B cell (primary cell): ENCODE results near the gene MEOX2. TPM values are rescaled to one million over a fixed set of nuclear protein-coding genes. Genes with fewer than 3 reads are reported as not detected.

Experiments
- ATAC-seq: fragments of 200-7000 bp; cut with Tn5 transposase; one replicate; pipeline ENCODE4 v1.10.0; 2021; ENCODE audit warnings: low read depth, mild to moderate bottlenecking, moderate number of reproducible peaks, moderate library complexity
- CTCF ChIA-PET: fragments of 350-600 bp; sonication (Branson Sonifier 250); formaldehyde crosslinking; loops from one replicate; lab custom pipeline; 2021; ENCODE audit warnings: antibody characterized with exemption, inconsistent platforms; lab: Charles Lee
- POLR2A ChIA-PET: fragments of 350-600 bp; sonication (Branson Sonifier 250); formaldehyde crosslinking; loops from one replicate; lab custom pipeline; 2021; ENCODE audit warnings: antibody characterized with exemption; lab: Charles Lee
- DNase-seq: peaks from one replicate; pipeline ENCODE4 v3.0.0; 2013
- H2AFZ ChIP-seq: 2 replicates; pipeline ENCODE4 v1.6.1; 2012; ENCODE audit warnings: mild to moderate bottlenecking, low read depth, low read length; ENCODE audit not compliant: insufficient read depth, poor library complexity, severe bottlenecking
- H3K27ac ChIP-seq, 2 donors: 1 replicate in 1 of 2; 2 replicates in 1 of 2; pipeline ENCODE4 v1.5.1; 2012 to 2013; ENCODE audit warnings: low read length in 2 of 2, mild to moderate bottlenecking in 2 of 2, moderate library complexity in 1 of 2
- H3K27me3 ChIP-seq, 4 experiments: fragments of 200-600 bp in 1 of 4; sonication (generic) in 1 of 4; replicated peaks in 1 of 4; 1 replicate in 2 of 4; 2 replicates in 2 of 4; pipeline versions ENCODE4 v1.6.1 to v1.7.0; 2013 to 2016; ENCODE audit warnings: low read length in 3 of 4, mild to moderate bottlenecking in 2 of 4, mixed read lengths in 1 of 4, moderate library complexity in 1 of 4; ENCODE audit not compliant: insufficient read depth in 4 of 4, control insufficient read depth in 3 of 4; ENCODE audit errors: control extremely low read depth in 1 of 4
- H3K36me3 ChIP-seq, 2 experiments: replicated peaks in 1 of 2; 1 replicate in 1 of 2; 2 replicates in 1 of 2; pipeline versions ENCODE4 v1.6.1 to v1.7.1; 2013; ENCODE audit warnings: low read length in 1 of 2; ENCODE audit not compliant: insufficient read depth in 2 of 2, control insufficient read depth in 1 of 2; ENCODE audit errors: control extremely low read depth in 1 of 2, extremely low read depth in 1 of 2
- H3K4me1 ChIP-seq, 2 donors: fragments of 200-600 bp in 1 of 2; sonication (generic) in 1 of 2; 1 replicate in 1 of 2; 2 replicates in 1 of 2; pipeline versions ENCODE4 v1.5.1 to v1.6.1; 2013 to 2017; ENCODE audit warnings: low read length in 2 of 2; ENCODE audit not compliant: control insufficient read depth in 2 of 2, insufficient read depth in 2 of 2
- H3K4me2 ChIP-seq: replicated peaks from 2 replicates; pipeline ENCODE3; 2012; ENCODE audit warnings: mild to moderate bottlenecking, low read depth, low read length; ENCODE audit not compliant: poor library complexity, severe bottlenecking
- H3K4me3 ChIP-seq, 5 experiments: fragments of 200-600 bp in 1 of 5; sonication (generic) in 1 of 5; 1 replicate in 3 of 5; 2 replicates in 2 of 5; pipeline versions ENCODE4 v1.5.1 to v1.7.0; 2011 to 2016; ENCODE audit warnings: low read length in 4 of 5, mild to moderate bottlenecking in 4 of 5, low read depth in 2 of 5, control low read depth in 1 of 5, moderate library complexity in 1 of 5; ENCODE audit not compliant: insufficient read depth in 1 of 5; ENCODE audit errors: control extremely low read depth in 1 of 5, extremely low read depth in 1 of 5
- H3K79me2 ChIP-seq: fragments of 200-600 bp; sonication (generic); one replicate; pipeline ENCODE4 v1.6.0; 2016; ENCODE audit warnings: low read length; ENCODE audit not compliant: control insufficient read depth, insufficient read depth
- H3K9ac ChIP-seq: fragments of 200-600 bp; sonication (generic); 2 replicates; pipeline ENCODE4 v1.6.1; 2017; ENCODE audit warnings: mild to moderate bottlenecking, low read length, moderate library complexity
- H3K9me3 ChIP-seq, 3 donors: one replicate each; pipeline versions ENCODE4 v1.6.1 to v1.7.1; 2013; ENCODE audit warnings: low read length in 2 of 3; ENCODE audit not compliant: control insufficient read depth in 2 of 3, insufficient read depth in 1 of 3; ENCODE audit errors: control extremely low read depth in 1 of 3
- H4K20me1 ChIP-seq: 2 replicates; pipeline ENCODE4 v1.6.0; 2012; ENCODE audit warnings: mild to moderate bottlenecking, low read length; ENCODE audit not compliant: insufficient read depth, control insufficient read depth, poor library complexity, severe bottlenecking
- H3K27ac Mint-ChIP-seq: one replicate; pipeline ENCODE4 v1.8.0; 2021; ENCODE audit warnings: mixed read lengths
- H3K27me3 Mint-ChIP-seq: one replicate; pipeline ENCODE4 v1.8.0; 2021; ENCODE audit warnings: mixed read lengths
- H3K4me1 Mint-ChIP-seq: one replicate; pipeline ENCODE4 v1.8.0; 2021; ENCODE audit warnings: mixed read lengths
- H3K4me3 Mint-ChIP-seq: one replicate; pipeline ENCODE4 v1.8.0; 2021; ENCODE audit warnings: mixed read lengths
- H3K9me3 Mint-ChIP-seq: one replicate; pipeline ENCODE4 v1.8.0; 2022; ENCODE audit warnings: mixed read lengths; ENCODE audit not compliant: insufficient read depth
- EZH2 ChIP-seq: IDR thresholded peaks from 2 replicates; pipeline ENCODE4 v1.6.1; 2012; ENCODE audit warnings: borderline replicate concordance, low read depth, mild to moderate bottlenecking, moderate library complexity, low read length; ENCODE audit not compliant: insufficient read depth, poor library complexity, severe bottlenecking
- WGBS: methylation state at CpG from one replicate; pipeline ENCODE4 v1.1.5; 2013; ENCODE audit warnings: missing lambda C conversion rate; ENCODE audit not compliant: insufficient coverage; 5-methylcytosine and 5-hydroxymethylcytosine counted together
- intact Hi-C: fragments of 100-400 bp; cut with micrococcal nuclease; formaldehyde crosslinking; loops from one replicate; pipeline ENCODE4 v1.10.0; 2022
- polyA plus RNA-seq: library from polyadenylated mRNA; depleted of rRNA; stranded (reverse); fragments of >200 nt; gene quantifications from 2 replicates; pipeline ENCODE4 v1.2.3, GENCODE V29; 2012
- total RNA-seq, 2 donors: library from RNA; stranded (reverse); fragments of 120-200 nt in 1 of 2; gene quantifications; 1 replicate in 1 of 2; 2 replicates in 1 of 2; pipeline versions ENCODE4 v1.2.3 to v1.2.4, GENCODE V29; 2013 to 2022
- TF ChIP-seq, protein P1 (sequence below): fragments of 200-600 bp; IDR thresholded peaks from one replicate; pipeline ENCODE4 v1.8.0; 2022; ENCODE audit warnings: antibody characterized with exemption, mild to moderate bottlenecking

The MEOX2 gene
- total and polyA plus RNA-seq, 2 donors (not counting 1 experiment from before 2014, with no cell fraction given) = not detected

DNA sequence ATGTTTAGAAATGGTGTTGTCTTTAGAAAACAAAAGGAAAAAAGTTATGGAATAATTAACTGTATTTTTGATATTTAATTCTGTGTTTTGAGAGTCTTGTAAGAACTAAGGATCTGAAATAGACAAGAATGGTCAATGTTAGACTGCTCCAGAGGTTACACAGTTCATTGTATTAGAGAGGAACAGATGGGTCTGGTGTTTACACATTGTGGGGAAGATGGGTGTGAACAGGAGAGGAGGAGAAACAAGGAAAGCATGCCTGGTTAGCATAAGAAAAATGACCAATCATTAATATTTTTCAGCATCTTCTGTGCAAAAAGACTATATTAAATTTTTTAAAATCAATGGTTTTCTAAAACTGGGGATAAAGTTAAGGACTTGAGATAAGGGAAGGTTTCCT is 11.9 kb downstream of the MEOX2 start:
- Histone ChIP-seq H3K4me1 (no peaks in the 10 kb centered on the region), H3K27me3 (no peaks in the 10 kb centered on the region), H3K27ac (no peak overlapping the region), H3K36me3 (no peaks in the 10 kb centered on the region), H3K79me2 (no peaks in the 10 kb centered on the region), H3K4me2 (no peak overlapping the region), H4K20me1 (no peaks in the 10 kb centered on the region), H2AFZ (no peak overlapping the region), H3K9ac (no peak overlapping the region), H3K9me3 (no peaks in the 10 kb centered on the region), H3K4me3 (no peak overlapping the region)
- POLR2A ChIA-PET = no interaction called here
- H3K9me3 Mint-ChIP-seq = no peaks in the 10 kb centered on the region
- intact Hi-C loops = no loop called here
- no peak overlapping the region for H3K27ac Mint-ChIP-seq
- ATAC-seq (no peak), DNase-seq (no peak)
- no peaks in the 10 kb centered on the region for H3K4me1 Mint-ChIP-seq
- CTCF ChIA-PET = no interaction called here
- TF ChIP-seq, protein P1, sequence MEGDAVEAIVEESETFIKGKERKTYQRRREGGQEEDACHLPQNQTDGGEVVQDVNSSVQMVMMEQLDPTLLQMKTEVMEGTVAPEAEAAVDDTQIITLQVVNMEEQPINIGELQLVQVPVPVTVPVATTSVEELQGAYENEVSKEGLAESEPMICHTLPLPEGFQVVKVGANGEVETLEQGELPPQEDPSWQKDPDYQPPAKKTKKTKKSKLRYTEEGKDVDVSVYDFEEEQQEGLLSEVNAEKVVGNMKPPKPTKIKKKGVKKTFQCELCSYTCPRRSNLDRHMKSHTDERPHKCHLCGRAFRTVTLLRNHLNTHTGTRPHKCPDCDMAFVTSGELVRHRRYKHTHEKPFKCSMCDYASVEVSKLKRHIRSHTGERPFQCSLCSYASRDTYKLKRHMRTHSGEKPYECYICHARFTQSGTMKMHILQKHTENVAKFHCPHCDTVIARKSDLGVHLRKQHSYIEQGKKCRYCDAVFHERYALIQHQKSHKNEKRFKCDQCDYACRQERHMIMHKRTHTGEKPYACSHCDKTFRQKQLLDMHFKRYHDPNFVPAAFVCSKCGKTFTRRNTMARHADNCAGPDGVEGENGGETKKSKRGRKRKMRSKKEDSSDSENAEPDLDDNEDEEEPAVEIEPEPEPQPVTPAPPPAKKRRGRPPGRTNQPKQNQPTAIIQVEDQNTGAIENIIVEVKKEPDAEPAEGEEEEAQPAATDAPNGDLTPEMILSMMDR = no peak
- TF ChIP-seq EZH2 = no peak
- H3K27me3 Mint-ChIP-seq = no peaks in the 10 kb centered on the region
- no peak overlapping the region for H3K4me3 Mint-ChIP-seq

DNA sequence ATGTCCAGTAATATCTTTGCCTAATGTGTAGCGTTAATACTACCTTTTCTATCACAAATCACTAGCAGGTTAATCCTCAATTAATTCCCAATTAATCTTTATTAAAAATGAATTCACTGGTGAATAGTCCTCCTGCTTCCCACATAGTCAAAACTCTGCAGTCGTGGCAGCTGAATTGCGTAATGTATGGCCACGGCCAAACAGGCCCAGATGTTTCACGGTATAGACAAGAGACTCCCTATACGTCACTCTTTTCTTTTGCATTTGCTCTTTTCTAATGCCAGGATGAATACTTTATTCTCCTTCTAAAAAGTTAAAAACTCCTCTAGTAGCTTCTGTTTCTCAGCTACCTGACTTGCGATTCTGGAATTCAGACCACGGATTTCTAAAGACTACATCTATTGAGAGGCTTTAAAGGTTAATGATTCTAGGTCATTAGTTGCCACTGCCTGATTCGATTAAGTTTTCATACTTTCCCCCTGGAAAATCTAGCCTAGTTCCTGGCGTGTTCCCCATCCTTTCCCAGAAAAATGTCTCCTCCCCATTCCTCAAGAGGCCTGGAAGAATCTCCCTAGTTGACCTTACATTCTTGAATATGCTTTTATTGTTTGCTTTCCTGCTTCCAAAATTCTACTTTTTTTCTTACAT is 16.9 kb downstream of the MEOX2 start:
- Histone ChIP-seq H3K27me3 (no peaks in the 10 kb centered on the region), H3K4me1 (no peaks in the 10 kb centered on the region), H3K79me2 (no peaks in the 10 kb centered on the region), H3K9ac (no peak overlapping the region), H2AFZ (no peak overlapping the region), H3K27ac (no peak overlapping the region), H3K9me3 (no peaks in the 10 kb centered on the region), H3K36me3 (no peaks in the 10 kb centered on the region), H3K4me2 (no peak overlapping the region), H3K4me3 (no peak overlapping the region), H4K20me1 (no peaks in the 10 kb centered on the region)
- no peak for TF ChIP-seq EZH2
- TF ChIP-seq, protein P1 = no peak
- Mint-ChIP-seq H3K27me3 (no peaks in the 10 kb centered on the region), H3K4me1 (no peaks in the 10 kb centered on the region), H3K4me3 (no peak overlapping the region), H3K27ac (no peak overlapping the region), H3K9me3 (no peaks in the 10 kb centered on the region)
- no peak for DNase-seq
- ChIA-PET CTCF (no interaction called here), POLR2A (no interaction called here)
- WGBS = 90% methylated on average over 5 of the region's 10 CpGs
- intact Hi-C loops = no loop called here
- no peak for ATAC-seq
